NCI-H2196 treated with DMSO at 0.1 percent for 48 hours (cell line): ENCODE results near the gene RASL11B.

ENCODE experiments used
- DNase-seq: peaks from one replicate; lab custom pipeline; 2025; ENCODE audit not compliant: unreplicated experiment; lab: John Stamatoyannopoulos, UW

RASL11B gene

GRCh38 chr4:52873861-52874343, 11.8 kb downstream of the RASL11B start:
- no peak for DNase-seq

- no peak for DNase-seq
Measured at GRCh38 chr4:52874948-52875347, 12.8 kb downstream of the RASL11B start.

GRCh38 chr4:52876069-52876468, 14.0 kb downstream of the RASL11B start:
- DNase-seq: no peak

- DNase-seq: no peak
Measured at GRCh38 chr4:52877036-52877435, 14.9 kb downstream of the RASL11B start.

- no peak for DNase-seq
Measured at GRCh38 chr4:52877694-52878093, 15.6 kb downstream of the RASL11B start.

GRCh38 chr4:52879471-52879870, 17.4 kb downstream of the RASL11B start:
- no peak for DNase-seq

GRCh38 chr4:52880994-52881393, 18.9 kb downstream of the RASL11B start:
- DNase-seq: no peak

GRCh38 chr4:52883183-52883621, 21.1 kb downstream of the RASL11B start:
- DNase-seq: no peak

- no peak for DNase-seq
Measured at GRCh38 chr4:52883707-52884669, 21.9 kb downstream of the RASL11B start.

GRCh38 chr4:52884994-52885393, 22.9 kb downstream of the RASL11B start:
- DNase-seq: no peak

GRCh38 chr4:52889354-52889753, 27.2 kb downstream of the RASL11B start:
- DNase-seq: no peak

GRCh38 chr4:52889778-52890520, 27.8 kb downstream of the RASL11B start:
- no peak for DNase-seq

GRCh38 chr4:52890521-52890791, 28.3 kb downstream of the RASL11B start:
- no peak for DNase-seq

GRCh38 chr4:52891743-52892142, 29.6 kb downstream of the RASL11B start:
- DNase-seq: no peak

GRCh38 chr4:52892880-52893279, 30.8 kb downstream of the RASL11B start:
- DNase-seq: no peak

- DNase-seq: no peak
Measured at GRCh38 chr4:52894443-52894842, 32.3 kb downstream of the RASL11B start.

- DNase-seq: no peak
Measured at GRCh38 chr4:52903273-52903672, 41.2 kb downstream of the RASL11B start.

- DNase-seq: no peak
Measured at GRCh38 chr4:52904421-52904820, 42.3 kb downstream of the RASL11B start.

- DNase-seq: no peak
Measured at GRCh38 chr4:52907510-52907909, 45.4 kb downstream of the RASL11B start.

- no peak for DNase-seq
Measured at GRCh38 chr4:52910115-52910514, 48.0 kb downstream of the RASL11B start.

GRCh38 chr4:52911684-52912294, 49.7 kb downstream of the RASL11B start:
- DNase-seq: no peak

- DNase-seq: no peak
Measured at GRCh38 chr4:52912608-52913007, 50.5 kb downstream of the RASL11B start.
